GM13976 (cell line): ENCODE measurements around the gene PHACTR4.

Source experiments
- DNase-seq: peaks from one replicate; pipeline ENCODE4 v3.0.0; 2012; ENCODE audit warnings: low spot score
- in situ Hi-C: fragments of 300-500 bp; cut with MboI; formaldehyde crosslinking; loops from one replicate; pipeline ENCODE4 v1.12.0; 2022; ENCODE audit warnings: low sequenced_read_pairs, mixed read lengths, inconsistent platforms; ENCODE audit not compliant: unreplicated experiment
- TF ChIP-seq, protein P1 (sequence below): IDR thresholded peaks from 2 replicates; pipeline ENCODE4 v1.5.1; 2012; ENCODE audit warnings: borderline replicate concordance, mild to moderate bottlenecking; ENCODE audit not compliant: insufficient read depth; ENCODE audit errors: extremely low read depth, missing control alignments, control extremely low read depth

PHACTR4 gene

DNA sequence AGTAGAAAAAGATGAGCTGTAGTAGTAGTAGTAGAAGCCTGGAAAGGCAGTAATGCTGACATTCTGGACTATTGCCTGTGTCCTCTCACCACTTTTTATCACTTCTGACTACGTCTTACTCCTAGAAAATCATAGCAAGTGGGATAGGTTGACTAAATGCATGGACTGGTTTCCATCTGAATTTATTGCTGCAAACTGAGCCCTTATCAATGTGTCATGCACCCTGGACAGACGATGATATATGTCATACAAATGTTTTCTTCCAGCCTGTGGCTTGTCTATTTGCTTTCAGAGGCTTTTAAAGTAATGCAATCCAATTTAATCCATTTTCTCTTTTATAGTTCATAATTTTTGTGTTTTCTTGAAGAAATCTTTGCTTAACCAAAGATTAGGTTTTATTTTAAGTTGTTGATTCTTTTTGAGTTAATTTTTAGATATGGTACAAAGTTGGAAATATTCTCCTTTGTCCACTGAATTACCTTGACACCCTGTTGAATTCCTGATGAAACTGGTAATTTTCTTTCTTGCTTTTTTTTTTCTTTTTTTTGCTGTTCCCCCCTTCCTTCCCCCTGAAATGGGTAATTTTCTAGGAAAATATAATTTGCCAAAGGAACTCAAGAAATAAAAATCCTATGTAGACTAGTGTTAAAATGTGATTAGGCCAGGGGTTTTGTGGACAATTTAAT is 47.1 kb downstream of the PHACTR4 start:
- in situ Hi-C loops = no loop called here
- no peak for DNase-seq

DNA sequence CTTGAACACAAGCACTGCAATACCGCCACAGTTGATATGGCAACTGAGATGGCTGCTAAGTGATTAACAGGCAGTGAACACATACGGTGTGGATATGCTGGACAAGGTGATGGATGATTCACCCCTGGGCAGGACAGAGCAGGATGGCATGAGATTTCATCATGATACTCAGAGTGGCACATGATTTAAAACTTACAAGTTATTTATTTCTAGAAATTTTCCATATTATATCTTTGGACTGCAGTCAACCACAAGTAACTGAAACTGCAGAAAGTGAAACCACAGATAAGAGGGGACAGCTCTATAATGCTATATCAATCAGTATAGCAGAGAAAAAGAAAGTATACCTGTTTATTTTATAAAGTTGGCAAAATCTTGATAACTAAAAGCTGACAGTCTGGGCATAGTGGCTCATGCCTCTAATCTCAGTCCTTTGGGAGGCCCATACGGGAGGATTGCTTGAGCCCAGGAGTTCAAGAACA is 47.9 kb downstream of the PHACTR4 start:
- TF ChIP-seq, protein P1, sequence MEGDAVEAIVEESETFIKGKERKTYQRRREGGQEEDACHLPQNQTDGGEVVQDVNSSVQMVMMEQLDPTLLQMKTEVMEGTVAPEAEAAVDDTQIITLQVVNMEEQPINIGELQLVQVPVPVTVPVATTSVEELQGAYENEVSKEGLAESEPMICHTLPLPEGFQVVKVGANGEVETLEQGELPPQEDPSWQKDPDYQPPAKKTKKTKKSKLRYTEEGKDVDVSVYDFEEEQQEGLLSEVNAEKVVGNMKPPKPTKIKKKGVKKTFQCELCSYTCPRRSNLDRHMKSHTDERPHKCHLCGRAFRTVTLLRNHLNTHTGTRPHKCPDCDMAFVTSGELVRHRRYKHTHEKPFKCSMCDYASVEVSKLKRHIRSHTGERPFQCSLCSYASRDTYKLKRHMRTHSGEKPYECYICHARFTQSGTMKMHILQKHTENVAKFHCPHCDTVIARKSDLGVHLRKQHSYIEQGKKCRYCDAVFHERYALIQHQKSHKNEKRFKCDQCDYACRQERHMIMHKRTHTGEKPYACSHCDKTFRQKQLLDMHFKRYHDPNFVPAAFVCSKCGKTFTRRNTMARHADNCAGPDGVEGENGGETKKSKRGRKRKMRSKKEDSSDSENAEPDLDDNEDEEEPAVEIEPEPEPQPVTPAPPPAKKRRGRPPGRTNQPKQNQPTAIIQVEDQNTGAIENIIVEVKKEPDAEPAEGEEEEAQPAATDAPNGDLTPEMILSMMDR = no peak
- DNase-seq = no peak
- in situ Hi-C loops = no loop called here

More for the DNA sequence above, 47.1 kb downstream of the PHACTR4 start:
- TF ChIP-seq, protein P1 = no peak

DNA sequence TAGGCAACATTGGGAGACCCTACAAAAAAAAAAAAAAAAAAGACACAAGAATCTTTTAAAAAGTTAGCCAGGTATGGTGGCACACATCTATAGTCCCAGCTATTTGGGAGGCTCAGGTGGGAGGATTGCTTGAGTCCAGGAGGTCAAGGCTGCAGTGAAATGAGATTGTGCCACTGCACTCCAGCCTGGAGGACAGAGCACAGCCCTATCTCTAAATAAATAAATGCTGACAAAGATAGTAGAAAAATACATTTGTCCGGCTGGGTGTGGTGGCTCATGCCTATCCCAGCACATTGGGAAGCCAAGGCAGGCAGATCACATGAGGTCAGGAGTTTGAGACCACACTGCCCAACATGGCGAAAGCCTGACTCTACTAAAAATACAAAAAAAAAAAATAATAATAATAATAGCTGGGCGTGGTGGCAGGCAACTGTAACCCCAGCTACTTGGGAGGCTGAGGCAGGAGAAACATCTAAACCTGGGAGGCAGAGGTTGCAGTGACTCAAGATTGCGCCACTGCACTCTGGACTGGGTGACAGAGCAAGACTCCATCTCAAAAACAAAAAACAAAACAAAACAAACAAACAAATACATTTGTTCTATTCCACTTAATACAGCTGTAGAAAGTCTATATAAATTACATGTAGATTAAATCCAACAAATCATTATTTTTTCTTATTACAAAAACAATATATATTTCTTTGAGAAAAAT is 48.5 kb downstream of the PHACTR4 start:
- TF ChIP-seq, protein P1 = no peak
- in situ Hi-C loops = no loop called here

DNA sequence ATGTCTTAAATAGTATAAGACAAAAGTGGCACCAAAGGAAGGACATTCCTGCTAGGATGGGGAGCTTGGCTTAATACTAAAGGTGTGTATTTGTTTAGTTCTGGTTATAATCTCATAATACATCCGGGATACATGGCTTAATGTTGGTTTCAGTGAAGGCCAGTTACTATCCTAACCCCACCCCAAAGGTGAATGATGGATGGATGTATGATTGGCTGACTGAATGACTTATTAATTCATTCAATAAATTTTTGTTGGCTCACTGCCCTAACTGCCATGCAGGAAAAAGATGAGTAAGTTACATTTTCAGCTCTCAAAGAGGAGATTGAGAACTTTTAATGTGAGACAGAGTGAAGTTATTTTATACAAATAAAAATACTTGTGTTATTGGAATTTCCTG is 52.2 kb downstream of the PHACTR4 start:
- no peak for DNase-seq
- in situ Hi-C loops = no loop called here
- TF ChIP-seq, protein P1 = no peak

More for the DNA sequence above, 48.5 kb downstream of the PHACTR4 start:
- no peak for DNase-seq

DNA sequence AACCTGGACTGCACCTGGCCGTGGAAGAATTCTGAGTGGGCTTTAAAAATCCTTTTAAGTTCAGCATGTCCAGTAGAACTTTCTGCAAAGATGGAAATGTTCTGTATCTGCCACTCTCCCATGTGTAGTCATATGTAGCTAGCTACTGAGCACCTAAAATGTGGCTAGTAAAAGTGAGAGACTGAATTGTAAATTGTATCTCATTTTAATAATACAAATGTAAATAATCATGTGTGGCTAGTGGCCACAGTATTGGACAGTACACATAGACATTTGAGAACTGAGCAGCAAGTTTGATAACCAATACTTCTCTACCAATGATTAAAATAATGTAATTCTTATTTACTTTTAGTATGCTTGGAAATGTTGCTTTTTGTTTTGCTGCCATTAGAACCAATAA is 57.3 kb downstream of the PHACTR4 start:
- in situ Hi-C loops = no loop called here
- TF ChIP-seq, protein P1 = no peak
- DNase-seq = no peak

DNA sequence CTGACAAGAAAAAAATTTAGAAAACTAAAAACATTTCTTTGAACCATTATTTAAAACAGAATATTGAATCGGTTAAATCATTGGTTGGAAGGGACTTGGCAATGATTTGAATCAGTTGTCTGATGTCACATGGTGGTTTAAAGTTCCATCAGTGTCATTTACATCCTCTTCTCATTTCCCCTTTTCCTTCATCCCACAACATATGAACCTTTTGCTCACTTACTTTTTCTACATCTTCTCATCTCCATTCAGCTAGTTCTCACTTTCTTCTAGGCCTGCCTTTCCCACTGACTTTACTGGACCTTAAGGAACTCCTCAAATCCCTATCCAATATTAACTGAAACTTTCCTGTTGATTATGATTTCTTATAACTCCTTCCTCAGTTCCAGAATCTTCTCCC is 58.5 kb downstream of the PHACTR4 start:
- DNase-seq = peak; percentile 57
- TF ChIP-seq, protein P1 = no peak
- in situ Hi-C loops = no loop called here
